GM23248 (cell line): Measurements from ENCODE around the gene GDF9. TPM values are rescaled to one million over a fixed set of nuclear protein-coding genes. Genes with fewer than 3 reads are reported as not detected.
A peak's percentile ranks its signal among the peaks of the same experiment; 100 is the strongest.

Experiments
- DNase-seq: peaks from one replicate; pipeline ENCODE4 v3.0.0-alpha.2; 2015
- H2AFZ ChIP-seq: fragments of 200-600 bp; sonication (generic); 2 replicates; pipeline ENCODE4 v1.6.1; 2016; ENCODE audit warnings: antibody characterized with exemption
- H3F3A ChIP-seq: fragments of 200-600 bp; sonication (generic); 2 replicates; pipeline ENCODE4 v1.6.1; 2016; ENCODE audit warnings: mild to moderate bottlenecking, antibody characterized with exemption, mixed run types; ENCODE audit not compliant: insufficient read depth
- H3K27ac ChIP-seq: fragments of 200-600 bp; sonication (generic); 2 replicates; pipeline ENCODE4 v1.5.1; 2016; ENCODE audit warnings: mild to moderate bottlenecking
- H3K27me3 ChIP-seq: fragments of 200-600 bp; sonication (generic); replicated peaks from 2 replicates; pipeline ENCODE4 v1.6.1; 2016; ENCODE audit warnings: mild to moderate bottlenecking; ENCODE audit not compliant: insufficient read depth
- H3K36me3 ChIP-seq: fragments of 200-600 bp; sonication (generic); 2 replicates; pipeline ENCODE4 v1.6.1; 2016; ENCODE audit warnings: low read depth, mild to moderate bottlenecking
- H3K4me1 ChIP-seq: fragments of 200-600 bp; sonication (generic); 2 replicates; pipeline ENCODE4 v1.6.1; 2016; ENCODE audit warnings: mild to moderate bottlenecking; ENCODE audit not compliant: insufficient read depth
- H3K4me2 ChIP-seq: fragments of 200-600 bp; sonication (generic); one replicate; pipeline ENCODE4 v1.6.1; 2016; ENCODE audit warnings: mild to moderate bottlenecking; ENCODE audit not compliant: unreplicated experiment
- H3K4me3 ChIP-seq: fragments of 200-600 bp; sonication (generic); 2 replicates; pipeline ENCODE4 v1.5.1; 2016; ENCODE audit warnings: mild to moderate bottlenecking
- H3K79me2 ChIP-seq: fragments of 200-600 bp; sonication (generic); 2 replicates; pipeline ENCODE4 v1.6.1; 2016; ENCODE audit warnings: mild to moderate bottlenecking; ENCODE audit not compliant: insufficient read depth
- H3K9ac ChIP-seq: fragments of 200-600 bp; sonication (generic); 2 replicates; pipeline ENCODE4 v1.6.1; 2016; ENCODE audit warnings: mild to moderate bottlenecking
- H3K9me2 ChIP-seq: fragments of 200-600 bp; sonication (generic); 2 replicates; pipeline ENCODE4 v1.6.1; 2016; ENCODE audit warnings: mixed run types, mild to moderate bottlenecking, moderate library complexity; ENCODE audit not compliant: insufficient read depth
- H3K9me3 ChIP-seq: fragments of 200-600 bp; sonication (generic); one replicate; pipeline ENCODE4 v1.6.1; 2017; ENCODE audit warnings: low read depth
- H4K20me1 ChIP-seq: fragments of 200-600 bp; sonication (generic); 2 replicates; pipeline ENCODE4 v1.6.0; 2016; ENCODE audit not compliant: insufficient read depth
- EZH2 ChIP-seq: fragments of 200-600 bp; sonication (generic); IDR thresholded peaks from 2 replicates; pipeline ENCODE4 v1.6.1; 2018; ENCODE audit warnings: antibody characterized with exemption, mild to moderate bottlenecking; ENCODE audit not compliant: insufficient read depth, poor library complexity, severe bottlenecking
- EZH2phosphoT487 ChIP-seq: fragments of 200-600 bp; sonication (generic); IDR thresholded peaks from 2 replicates; pipeline ENCODE4 v1.6.1; 2018; ENCODE audit warnings: antibody characterized with exemption, moderate library complexity, mild to moderate bottlenecking, low read depth; ENCODE audit not compliant: insufficient read depth
- WGBS, 2 experiments: methylation state at CpG; one replicate each; pipeline ENCODE4 v1.1.6; 2015 to 2017; ENCODE audit warnings: low lambda C conversion rate in 2 of 2, low coverage in 1 of 2; ENCODE audit errors: missing lambda C conversion rate in 2 of 2; 5-methylcytosine and 5-hydroxymethylcytosine counted together
- in situ Hi-C: fragments of 300-500 bp; cut with MboI; formaldehyde crosslinking; loops from 2 replicates; pipeline ENCODE4 v1.15.0; 2020
- polyA plus RNA-seq: library from polyadenylated mRNA; unstranded; fragments of >200 nt; fragmentation: Nextera tagmentation; extraction: Ambion mirVana; gene quantifications from 2 replicates; pipeline ENCODE4 v1.2.1, GENCODE V29; 2016
- total RNA-seq: library from RNA; depleted of rRNA; stranded (reverse); fragments of >200 nt; shearing (Covaris generic); gene quantifications from 2 replicates; pipeline ENCODE4 v1.2.3, GENCODE V29; 2014

GDF9 gene
- total and polyA plus RNA-seq, 2 experiments from 2014 or later: 0.32 TPM; not detected in 1

DNA sequence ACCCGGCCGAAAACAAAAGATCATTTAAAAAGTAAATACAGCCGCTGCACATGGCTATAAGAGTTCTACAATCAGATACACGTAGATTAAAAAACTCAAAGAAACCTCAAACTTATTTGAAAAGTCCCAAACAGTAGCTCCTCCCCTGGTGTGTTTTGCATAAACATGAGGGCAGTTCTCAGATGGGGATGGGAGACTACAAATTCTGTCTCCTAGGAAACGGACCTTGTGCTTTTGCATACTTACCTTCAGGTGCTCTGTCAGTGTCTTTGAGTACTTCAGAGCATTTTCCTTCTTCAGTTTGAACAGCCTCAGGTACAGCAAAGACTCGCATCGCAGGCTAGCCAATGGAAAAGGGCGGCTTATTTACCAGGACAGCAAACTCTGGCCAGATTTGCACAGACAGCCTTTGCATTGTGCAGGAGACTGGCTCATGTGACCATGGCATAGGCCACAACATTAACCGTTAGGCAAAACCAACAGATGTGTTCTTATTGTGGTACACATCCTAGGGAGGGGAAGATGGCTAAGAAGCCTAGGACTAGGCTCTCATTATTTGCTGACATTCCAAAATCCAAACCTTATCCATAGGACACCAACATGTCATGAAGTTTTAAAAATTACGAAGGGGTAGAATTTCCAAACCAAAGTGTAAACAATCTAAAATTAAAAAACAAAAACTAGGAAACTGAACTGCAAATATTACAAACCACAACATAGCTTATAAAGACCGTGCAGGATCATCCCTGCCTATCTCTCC, 20.0 kb upstream of the GDF9 start:
- Histone ChIP-seq H2AFZ (no peak overlapping the region), H3K4me3 (no peak overlapping the region), H3K79me2 (peaks cover 46% of the 10 kb centered on the region), H3K9ac (no peak overlapping the region), H3K27me3 (no peaks in the 10 kb centered on the region), H3K4me1 (no peaks in the 10 kb centered on the region), H3K4me2 (no peak overlapping the region), H3K9me2 (no peaks in the 10 kb centered on the region), H4K20me1 (no peaks in the 10 kb centered on the region), H3K9me3 (no peaks in the 10 kb centered on the region), H3K27ac (no peak overlapping the region), H3K36me3 (peaks cover 80% of the 10 kb centered on the region), H3F3A (peaks cover 55% of the 10 kb centered on the region)
- no peak for DNase-seq
- 94 to 98% methylated on average over 11 of the region's 11 CpGs for WGBS, 2 experiments
- TF ChIP-seq EZH2 (no peak), EZH2phosphoT487 (no peak)
- in situ Hi-C loops: no loop called here

DNA sequence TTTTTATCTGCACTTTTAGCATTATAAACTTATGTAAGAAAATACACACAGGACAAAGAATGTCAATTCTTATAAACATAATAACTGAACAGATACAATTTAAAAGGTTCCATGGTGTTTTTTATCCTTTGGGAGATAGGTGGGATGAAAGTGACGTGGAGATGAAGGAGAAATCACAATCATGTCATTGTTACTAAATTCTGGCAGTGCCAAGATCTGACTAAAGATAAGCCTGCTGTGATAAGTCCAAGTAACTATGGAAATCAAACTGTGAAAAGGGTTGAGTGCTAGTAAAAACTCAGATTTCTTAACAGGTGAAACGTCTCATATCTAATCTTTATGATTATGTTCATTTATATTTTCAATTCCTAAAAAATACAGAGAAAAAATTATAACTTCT, 18.3 kb upstream of the GDF9 start:
- no peak for DNase-seq
- H3K9me3 ChIP-seq: no peaks in the 10 kb centered on the region
- H3K79me2 ChIP-seq: peaks cover 49% of the 10 kb centered on the region
- no peak overlapping the region for H3K4me3 ChIP-seq
- H3K4me1 ChIP-seq: no peaks in the 10 kb centered on the region
- no peak for TF ChIP-seq EZH2
- TF ChIP-seq EZH2phosphoT487: no peak
- in situ Hi-C loops: no loop called here
- H3K27ac ChIP-seq: 0 out of 2 replicates have a peak overlapping the region, but pooled peaks have one; percentile 13
- no peaks in the 10 kb centered on the region for H4K20me1 ChIP-seq
- 64 to 68% methylated on average over 2 of the region's 2 CpGs for WGBS, 2 experiments
- H3K4me2 ChIP-seq: no peak overlapping the region
- H3F3A ChIP-seq: peaks cover 62% of the 10 kb centered on the region
- no peak overlapping the region for H3K9ac ChIP-seq
- peaks cover 83% of the 10 kb centered on the region for H3K36me3 ChIP-seq
- H2AFZ ChIP-seq: no peak overlapping the region
- H3K27me3 ChIP-seq: no peaks in the 10 kb centered on the region
- no peaks in the 10 kb centered on the region for H3K9me2 ChIP-seq

DNA sequence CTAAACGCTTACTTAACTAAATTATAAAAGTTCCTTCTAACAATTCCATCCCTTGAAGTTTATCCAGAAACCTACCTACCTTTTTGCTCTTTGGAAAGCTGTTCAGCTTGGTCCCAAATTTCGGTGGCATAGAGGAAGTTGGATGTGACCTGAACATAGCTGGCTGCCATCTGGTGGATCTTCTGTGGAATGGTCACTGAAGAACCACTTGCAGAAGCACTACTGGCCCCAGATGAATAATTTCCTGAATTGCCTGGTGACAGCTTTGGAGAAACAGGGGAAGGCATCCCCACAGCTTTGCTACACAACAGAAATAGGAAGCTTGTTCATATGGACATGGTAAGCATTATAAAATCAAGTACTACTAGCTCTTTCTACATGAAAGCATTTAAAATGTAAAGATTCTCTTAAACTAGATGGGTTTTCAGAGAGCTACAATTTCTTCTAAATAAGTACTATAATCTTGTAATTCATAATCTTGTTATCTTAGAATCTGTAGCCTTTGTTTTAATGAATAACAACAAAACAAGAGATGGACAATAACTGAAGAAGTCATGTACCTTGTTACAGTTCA, 17.1 kb upstream of the GDF9 start:
- Histone ChIP-seq H3K9me3 (no peaks in the 10 kb centered on the region), H3K27me3 (no peaks in the 10 kb centered on the region), H3K9me2 (no peaks in the 10 kb centered on the region), H3K36me3 (peaks cover 83% of the 10 kb centered on the region), H3F3A (peaks cover 67% of the 10 kb centered on the region), H3K4me1 (no peaks in the 10 kb centered on the region), H3K9ac (no peak overlapping the region), H3K4me3 (no peak overlapping the region), H3K4me2 (no peak overlapping the region), H3K27ac (0 out of 2 replicates have a peak overlapping the region, but pooled peaks have one; percentile 13), H4K20me1 (no peaks in the 10 kb centered on the region), H2AFZ (no peak overlapping the region), H3K79me2 (peaks cover 49% of the 10 kb centered on the region)
- 30 to 34% methylated on average over 2 of the region's 2 CpGs for WGBS, 2 experiments
- in situ Hi-C loops: no loop called here
- DNase-seq: peak; percentile 89
- no peak for TF ChIP-seq EZH2phosphoT487
- no peak for TF ChIP-seq EZH2

DNA sequence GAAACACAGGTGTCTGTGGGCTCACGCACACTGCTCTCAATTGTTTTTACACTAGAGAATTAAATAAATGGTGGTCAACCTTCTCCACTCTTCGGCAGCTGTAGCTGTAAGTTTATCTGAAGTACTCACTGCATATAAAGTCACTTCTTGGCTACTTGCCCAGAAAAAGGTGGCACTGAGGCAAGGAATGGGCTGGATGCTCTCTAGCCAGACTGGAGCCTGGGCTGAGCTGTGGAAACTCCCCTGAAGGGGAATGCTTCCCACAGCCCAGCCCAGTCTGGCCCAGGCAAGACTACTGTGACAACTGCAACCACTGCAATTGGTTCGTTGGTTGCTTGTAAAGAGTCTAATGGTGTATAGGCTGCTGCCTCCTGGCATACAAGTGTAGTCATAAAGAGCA, 11.7 kb upstream of the GDF9 start:
- Histone ChIP-seq H3K9me3 (no peaks in the 10 kb centered on the region), H3K27ac (peak overlapping the region; percentile 23; the same call in 1 of the 2 replicates), H3K27me3 (no peaks in the 10 kb centered on the region), H4K20me1 (no peaks in the 10 kb centered on the region), H3K4me3 (no peak overlapping the region), H3K79me2 (peaks cover 65% of the 10 kb centered on the region), H2AFZ (no peak overlapping the region), H3K4me1 (peaks cover 18% of the 10 kb centered on the region), H3K36me3 (peaks cover 59% of the 10 kb centered on the region), H3K9ac (no peak overlapping the region), H3K9me2 (no peaks in the 10 kb centered on the region), H3K4me2 (no peak overlapping the region), H3F3A (peaks cover 56% of the 10 kb centered on the region)
- 86 to 91% methylated on average over 3 of the region's 3 CpGs for WGBS, 2 experiments
- TF ChIP-seq EZH2 (no peak), EZH2phosphoT487 (no peak)
- in situ Hi-C loops: no loop called here
- peak; percentile 45 for DNase-seq
